Psoas muscle (tissue), 8 donors: Measurements from ENCODE around the gene RASGRP3. TPM values are rescaled to one million over a fixed set of nuclear protein-coding genes. Genes with fewer than 3 reads are reported as not detected.

Experiments
- ATAC-seq, 4 donors: fragments of 200-7000 bp; cut with Tn5 transposase; one replicate each; pipeline ENCODE4 v1.9.1; 2020; ENCODE audit warnings: moderate library complexity in 3 of 4, mild to moderate bottlenecking in 2 of 4
- DNase-seq, 2 donors: peaks; one replicate each; pipeline ENCODE4 v3.0.0-alpha.2; 2020
- H3K27ac ChIP-seq: fragments of 200-600 bp; one replicate; pipeline ENCODE4 v1.8.0; 2022
- H3K27me3 ChIP-seq, 3 donors: fragments of 200-600 bp in 1 of 3; one replicate each; pipeline versions ENCODE4 v1.6.1 to v1.8.0; 2013 to 2022; ENCODE audit warnings: low read length in 2 of 3, mild to moderate bottlenecking in 2 of 3, moderate library complexity in 1 of 3; ENCODE audit not compliant: insufficient read depth in 3 of 3
- H3K36me3 ChIP-seq, 2 donors: fragments of 200-600 bp in 1 of 2; one replicate each; pipeline versions ENCODE4 v1.6.1 to v1.8.0; 2013 to 2022; ENCODE audit warnings: low read depth in 1 of 2, mild to moderate bottlenecking in 1 of 2, moderate library complexity in 1 of 2; ENCODE audit not compliant: insufficient read depth in 1 of 2
- H3K4me1 ChIP-seq: fragments of 200-600 bp; one replicate; pipeline ENCODE4 v1.8.0; 2022
- H3K4me3 ChIP-seq: fragments of 200-600 bp; one replicate; pipeline ENCODE4 v1.8.0; 2022; ENCODE audit warnings: mild to moderate bottlenecking
- H3K9me3 ChIP-seq: fragments of 200-600 bp; one replicate; pipeline ENCODE4 v1.8.0; 2022
- CTCF ChIP-seq: fragments of 200-600 bp; IDR thresholded peaks from one replicate; pipeline ENCODE4 v1.8.0; 2022; ENCODE audit warnings: antibody characterized with exemption
- WGBS, 3 donors: extraction: QIAGEN DNeasy Blood & Tissue Kit; methylation state at CpG; one replicate each; pipeline versions ENCODE4 v1.1.6 to v1.1.7; 2013; 5-methylcytosine and 5-hydroxymethylcytosine counted together
- intact Hi-C, 2 donors: fragments of 100-400 bp; cut with DNase I; formaldehyde crosslinking; loops; one replicate each; pipeline versions ENCODE4 v1.11.0 to v1.14.2; 2022
- polyA plus RNA-seq, 3 donors: library from polyadenylated mRNA; stranded (reverse); fragments of 200-250 nt; gene quantifications; one replicate each; pipeline ENCODE4 v1.2.3, GENCODE V29; 2013
- total RNA-seq, 4 donors: library from RNA; stranded (reverse); fragmentation: NEBNext Ultra II Directional in 2 of 4; extraction: Animal tissue kit (Norgen Biotek cat#: 25700) in 2 of 4; gene quantifications; one replicate each; pipeline versions ENCODE4 v1.2.1 to v1.2.4, GENCODE V29; 2021 to 2023
- donor health status: healthy with polysubstance abuse.
- donor health status: DM: no; HTN: no; CAD: no; lungs with moderate emphysema.
- donor health status: Bipolar disorder and iron deficiency.
- donor health status: healthy.
- donor health status: DM: yes; HTN: yes; CAD: no.
- donor health status: DM: no; HTN: no; CAD: no.
- donor health status: DM: no; HTN: no; CAD: no.
- donor health status: DM: yes; HTN: yes; CAD: no.

Gene RASGRP3
- total and polyA plus RNA-seq, 7 donors: 3.4 to 24.9 (median 13.0) TPM

DNA sequence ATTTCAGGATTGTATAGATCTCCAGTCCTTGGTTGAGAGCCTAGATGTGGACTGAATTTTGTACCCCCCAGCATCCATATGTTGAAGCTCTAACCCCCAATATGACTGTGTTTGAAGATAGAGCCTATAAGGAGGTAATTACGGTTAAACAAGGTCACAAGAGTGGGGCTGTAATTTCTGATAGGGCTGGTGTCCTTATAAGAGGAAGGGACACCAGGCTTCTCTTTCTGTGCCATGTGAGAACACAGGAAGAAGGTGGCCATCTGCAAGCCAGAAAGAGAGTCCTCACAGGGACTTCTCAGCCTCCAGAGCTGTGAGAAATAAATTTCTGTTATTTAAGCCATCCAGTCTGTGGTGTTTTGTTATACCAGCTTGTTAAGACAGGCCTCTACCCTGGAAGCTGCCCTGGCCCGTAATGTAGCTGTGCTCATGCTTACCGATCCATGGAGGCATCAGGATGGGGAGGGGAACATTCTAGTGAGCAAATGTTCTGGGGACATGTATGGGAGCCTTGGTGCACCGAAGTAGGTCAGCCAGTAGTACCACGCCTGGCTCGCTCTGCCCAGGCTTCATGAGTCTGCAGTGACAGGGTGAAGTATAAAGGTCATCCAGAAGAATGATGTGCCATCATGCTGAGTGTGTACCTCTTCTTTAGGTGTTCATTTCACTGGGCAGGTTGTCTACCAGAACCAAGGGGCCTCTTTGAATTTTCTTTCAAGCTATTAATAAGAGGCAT lies 16.1 kb downstream of the RASGRP3 start:
- no peaks in the 10 kb centered on the region for H3K27me3 ChIP-seq
- H3K4me3 ChIP-seq: no peak overlapping the region
- 42 to 76% (median 51%) methylated on average over 6 of the region's 6 CpGs for WGBS, 3 donors
- no peaks in the 10 kb centered on the region for H3K9me3 ChIP-seq
- peak; percentile 76 to 90 (median 80) for ATAC-seq
- H3K4me1 ChIP-seq: peaks cover 59% of the 10 kb centered on the region
- peak overlapping the region; percentile 56 for H3K27ac ChIP-seq
- intact Hi-C loops: no loop called here
- DNase-seq: peak in 1 of 2 donors; percentile 56
- TF ChIP-seq CTCF: no peak
- H3K36me3 ChIP-seq: no peaks in the 10 kb centered on the region

- no peak for TF ChIP-seq CTCF
- H3K27me3 ChIP-seq: no peaks in the 10 kb centered on the region
- H3K27ac ChIP-seq: no peak overlapping the region
- ATAC-seq (no peak), DNase-seq (no peak)
- peaks cover 55% of the 10 kb centered on the region for H3K4me1 ChIP-seq
- intact Hi-C loops: no loop called here
- H3K4me3 ChIP-seq: no peak overlapping the region
- H3K9me3 ChIP-seq: no peaks in the 10 kb centered on the region
- H3K36me3 ChIP-seq: no peaks in the 10 kb centered on the region
- WGBS, 3 donors: 74 to 77% (median 76%) methylated on average over 10 of the region's 10 CpGs
Measured at GRCh38 chr2:33494155-33494779, 17.8 kb downstream of the RASGRP3 start.

GRCh38 chr2:33494877-33495641 lies 18.6 kb downstream of the RASGRP3 start:
- H3K9me3 ChIP-seq: no peaks in the 10 kb centered on the region
- intact Hi-C loops: no loop called here
- no peak overlapping the region for H3K27ac ChIP-seq
- WGBS, 3 donors: 80 to 85% (median 81%) methylated on average over 8 of the region's 8 CpGs
- no peak for ATAC-seq
- H3K4me1 ChIP-seq: peaks cover 48% of the 10 kb centered on the region
- H3K4me3 ChIP-seq: no peak overlapping the region
- no peaks in the 10 kb centered on the region for H3K36me3 ChIP-seq
- H3K27me3 ChIP-seq: no peaks in the 10 kb centered on the region
- TF ChIP-seq CTCF: no peak
- no peak for DNase-seq

DNA sequence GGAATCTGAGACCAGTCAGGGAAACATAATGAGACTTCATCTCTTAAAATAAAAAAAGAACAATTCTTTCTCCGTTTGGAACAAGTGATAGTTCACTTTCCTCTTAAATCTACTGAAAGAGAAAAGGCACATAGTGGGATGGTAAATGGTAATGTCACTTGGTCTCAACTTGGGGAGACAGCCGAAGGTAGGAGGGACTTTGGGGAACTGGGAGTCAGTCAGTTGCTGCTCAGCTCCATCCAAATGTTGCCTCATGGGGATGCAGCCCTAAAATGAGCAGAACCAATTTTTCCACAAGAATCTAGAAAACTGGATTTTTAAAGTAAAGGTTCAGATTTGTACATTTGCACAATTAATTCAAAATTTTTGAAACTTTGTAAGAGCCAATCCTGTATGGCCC lies 19.2 kb downstream of the RASGRP3 start:
- no peak for TF ChIP-seq CTCF
- WGBS, 3 donors: 71 to 85% (median 71%) methylated on average over 2 of the region's 2 CpGs
- DNase-seq (no peak), ATAC-seq (no peak)
- Histone ChIP-seq H3K36me3 (no peaks in the 10 kb centered on the region), H3K4me3 (no peak overlapping the region), H3K27ac (no peak overlapping the region), H3K4me1 (peaks cover 42% of the 10 kb centered on the region), H3K9me3 (no peaks in the 10 kb centered on the region), H3K27me3 (no peaks in the 10 kb centered on the region)
- intact Hi-C loops: no loop called here
